GM03348 (cell line): ENCODE measurements around the gene KCTD6.

Source experiments
- DNase-seq: peaks from one replicate; pipeline ENCODE4 v3.0.0; 2012; ENCODE audit warnings: low spot score

The KCTD6 gene

GRCh38 chr3:58491506-58492402, at the start of gene KCTD6:
KCTD6 (plus strand) TSS chr3:58492096; CDS start chr3:58498756, 6,660 bp downstream.
- peak; percentile 97 for DNase-seq

GRCh38 chr3:58452176-58452575, 39.7 kb upstream of the KCTD6 start:
- DNase-seq, result no peak

GRCh38 chr3:58459160-58459559, 32.7 kb upstream of the KCTD6 start:
- DNase-seq, result no peak

GRCh38 chr3:58462829-58463180, 29.1 kb upstream of the KCTD6 start:
- no peak for DNase-seq

GRCh38 chr3:58463181-58463941, 28.5 kb upstream of the KCTD6 start:
- DNase-seq, result peak; percentile 92

- no peak for DNase-seq
Observed at GRCh38 chr3:58463942-58464271, 28.0 kb upstream of the KCTD6 start.

- DNase-seq, result no peak
Observed at GRCh38 chr3:58464866-58465265, 27.0 kb upstream of the KCTD6 start.

GRCh38 chr3:58466899-58467563, 24.9 kb upstream of the KCTD6 start:
- DNase-seq, result no peak

GRCh38 chr3:58469096-58469495, 22.8 kb upstream of the KCTD6 start:
- DNase-seq, result no peak

- no peak for DNase-seq
Observed at GRCh38 chr3:58470363-58471024, 21.4 kb upstream of the KCTD6 start.

- peak; percentile 85 for DNase-seq
Observed at GRCh38 chr3:58471025-58471887, 20.6 kb upstream of the KCTD6 start.

GRCh38 chr3:58473275-58473674, 18.6 kb upstream of the KCTD6 start:
- no peak for DNase-seq

GRCh38 chr3:58474348-58474911, 17.5 kb upstream of the KCTD6 start:
- DNase-seq, result no peak

GRCh38 chr3:58474967-58475578, 16.8 kb upstream of the KCTD6 start:
- no peak for DNase-seq

- no peak for DNase-seq
Observed at GRCh38 chr3:58478781-58479180, 13.1 kb upstream of the KCTD6 start.

- no peak for DNase-seq
Observed at GRCh38 chr3:58480309-58480708, 11.6 kb upstream of the KCTD6 start.

- DNase-seq, result no peak
Observed at GRCh38 chr3:58482917-58483636, 8.8 kb upstream of the KCTD6 start.

GRCh38 chr3:58484045-58484721, 7.7 kb upstream of the KCTD6 start:
- DNase-seq, result no peak

GRCh38 chr3:58484722-58485069, 7.2 kb upstream of the KCTD6 start:
- DNase-seq, result no peak
